HL-60 (cell line): ENCODE measurements around the gene PEF1.

ENCODE experiments used
- CTCF ChIP-seq: IDR thresholded peaks from one replicate; pipeline ENCODE4 v1.5.1; 2011; ENCODE audit warnings: low read length, control low read depth, inconsistent platforms; ENCODE audit not compliant: insufficient read depth
- REST ChIP-seq: IDR thresholded peaks from 2 replicates; pipeline ENCODE4 v1.6.1; 2012; ENCODE audit warnings: low read depth; ENCODE audit not compliant: insufficient replicate concordance
- SPI1 ChIP-seq: IDR thresholded peaks from 2 replicates; pipeline ENCODE4 v1.6.1; 2012; ENCODE audit warnings: low read depth, mild to moderate bottlenecking, borderline replicate concordance

- TF ChIP-seq CTCF: no peak
- TF ChIP-seq SPI1: no peak
- no peak for TF ChIP-seq REST
Observed at GRCh38 chr1:31609514-31610118, 35.1 kb downstream of the PEF1 start.
